ENCODE measurements around the gene EZR.
A peak's percentile ranks its signal among the peaks of the same experiment; 100 is the strongest.

Gene EZR

DNA sequence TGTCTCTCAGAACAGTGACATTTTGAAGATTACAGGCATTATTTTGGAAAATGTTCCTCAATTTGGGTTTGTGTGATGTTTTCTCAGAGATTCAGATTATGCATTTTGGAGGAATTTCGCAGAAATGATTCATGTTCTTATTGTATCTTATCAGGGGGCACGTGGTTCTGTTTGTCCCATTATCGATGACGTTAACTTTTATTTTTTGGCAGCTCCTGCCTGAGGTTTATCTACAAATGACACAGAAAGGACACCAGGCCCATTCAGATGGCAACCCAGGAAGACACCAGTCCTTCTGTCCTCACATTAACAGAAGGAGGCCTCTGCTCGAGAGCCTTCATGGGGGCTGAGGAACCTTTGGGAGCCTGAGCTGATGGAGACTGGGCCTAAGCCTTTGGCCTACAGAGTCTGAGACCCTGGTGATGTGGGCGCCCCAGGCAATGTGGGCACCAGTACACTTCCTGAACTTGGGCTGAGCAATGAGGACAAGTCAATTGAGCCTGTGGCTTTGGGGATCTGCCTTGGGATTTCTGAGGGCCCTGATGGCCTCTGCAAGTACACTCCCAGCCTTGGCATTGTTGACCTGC, 41.2 kb upstream of the EZR start:
- no peak for DNase-seq (ENCODE audit: low spot score)
- in situ Hi-C loops (cut with MboI; ENCODE audit: low pct_unique_long_range_greater_than_20kb, low sequenced_read_pairs, unreplicated experiment) = no loop called here
- TF ChIP-seq, protein P1, sequence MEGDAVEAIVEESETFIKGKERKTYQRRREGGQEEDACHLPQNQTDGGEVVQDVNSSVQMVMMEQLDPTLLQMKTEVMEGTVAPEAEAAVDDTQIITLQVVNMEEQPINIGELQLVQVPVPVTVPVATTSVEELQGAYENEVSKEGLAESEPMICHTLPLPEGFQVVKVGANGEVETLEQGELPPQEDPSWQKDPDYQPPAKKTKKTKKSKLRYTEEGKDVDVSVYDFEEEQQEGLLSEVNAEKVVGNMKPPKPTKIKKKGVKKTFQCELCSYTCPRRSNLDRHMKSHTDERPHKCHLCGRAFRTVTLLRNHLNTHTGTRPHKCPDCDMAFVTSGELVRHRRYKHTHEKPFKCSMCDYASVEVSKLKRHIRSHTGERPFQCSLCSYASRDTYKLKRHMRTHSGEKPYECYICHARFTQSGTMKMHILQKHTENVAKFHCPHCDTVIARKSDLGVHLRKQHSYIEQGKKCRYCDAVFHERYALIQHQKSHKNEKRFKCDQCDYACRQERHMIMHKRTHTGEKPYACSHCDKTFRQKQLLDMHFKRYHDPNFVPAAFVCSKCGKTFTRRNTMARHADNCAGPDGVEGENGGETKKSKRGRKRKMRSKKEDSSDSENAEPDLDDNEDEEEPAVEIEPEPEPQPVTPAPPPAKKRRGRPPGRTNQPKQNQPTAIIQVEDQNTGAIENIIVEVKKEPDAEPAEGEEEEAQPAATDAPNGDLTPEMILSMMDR (IDR thresholded peaks at IDR 0.05; ENCODE audit: extremely low read depth, insufficient read depth, missing control alignments) = no peak

DNA sequence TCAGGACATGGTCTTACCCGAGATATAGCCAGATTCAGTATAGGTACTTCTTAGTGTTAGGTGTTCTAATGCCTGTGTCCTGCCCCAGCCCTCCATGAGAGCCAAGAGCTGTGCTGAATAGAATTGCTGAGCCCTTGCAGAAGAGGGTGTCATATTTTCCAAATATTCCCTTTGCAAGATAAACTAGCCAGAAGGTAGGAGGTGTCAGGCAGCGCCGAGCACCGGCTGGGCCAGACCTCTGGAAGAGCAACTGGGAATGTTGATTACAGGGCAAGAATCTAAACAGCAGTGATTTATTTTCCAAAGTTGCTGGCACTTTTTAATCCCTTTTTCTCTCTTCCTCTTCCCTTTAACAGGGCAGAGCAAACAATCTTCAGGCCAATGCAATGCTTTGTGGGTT, 37.1 kb upstream of the EZR start:
- in situ Hi-C loops (cut with MboI; ENCODE audit: low pct_unique_long_range_greater_than_20kb, low sequenced_read_pairs, unreplicated experiment) = no loop called here
- TF ChIP-seq, protein P1 (IDR thresholded peaks at IDR 0.05; ENCODE audit: extremely low read depth, insufficient read depth, missing control alignments) = no peak

DNA sequence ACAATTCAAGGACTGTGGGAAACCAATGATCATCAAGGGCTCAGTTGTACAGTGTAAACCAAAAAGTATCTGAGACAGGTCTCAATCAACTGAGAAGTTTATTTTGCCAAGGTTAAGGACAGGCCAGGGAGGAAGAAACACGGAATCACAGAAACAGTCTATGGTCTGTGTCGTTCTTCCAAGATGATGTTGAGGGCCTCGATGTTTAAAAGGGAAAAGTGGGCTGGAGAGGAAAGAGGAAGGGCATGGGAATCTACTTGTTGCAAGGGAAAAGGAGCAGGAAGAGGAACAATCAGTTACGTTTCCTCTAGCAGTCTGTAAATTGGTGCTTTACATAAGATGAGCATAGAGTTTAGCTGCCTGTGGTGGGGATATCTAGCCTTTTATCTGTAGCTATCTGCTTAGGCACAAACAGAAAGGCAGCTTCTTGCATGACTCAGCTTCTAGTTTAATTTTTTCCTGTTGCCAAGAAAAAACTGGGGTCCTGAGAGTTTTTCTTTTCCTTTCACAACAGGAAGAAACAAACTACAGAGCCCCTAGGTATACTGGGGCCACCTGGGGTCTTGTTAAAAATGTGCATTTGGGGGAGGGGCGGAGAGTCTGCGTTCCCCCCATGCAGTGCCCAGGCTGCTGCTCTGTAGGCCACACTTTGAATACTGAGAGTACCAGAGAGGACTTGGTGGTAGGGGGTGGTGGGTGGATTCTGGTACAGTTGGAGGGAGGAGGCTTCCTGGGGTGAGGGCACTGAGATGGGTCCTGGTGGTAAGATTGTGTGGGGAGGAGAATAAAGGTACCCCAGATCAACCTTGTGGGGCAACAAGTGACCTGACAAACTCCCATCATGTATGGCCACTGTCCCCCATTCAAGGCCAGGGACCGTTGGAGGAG, 35.3 kb upstream of the EZR start:
- TF ChIP-seq, protein P1 (IDR thresholded peaks at IDR 0.05; ENCODE audit: extremely low read depth, insufficient read depth, missing control alignments) = no peak
- no peak for DNase-seq (ENCODE audit: low spot score)
- in situ Hi-C loops (cut with MboI; ENCODE audit: low pct_unique_long_range_greater_than_20kb, low sequenced_read_pairs, unreplicated experiment) = no loop called here

More for the DNA sequence above, 37.1 kb upstream of the EZR start:
- no peak for DNase-seq (ENCODE audit: low spot score)

DNA sequence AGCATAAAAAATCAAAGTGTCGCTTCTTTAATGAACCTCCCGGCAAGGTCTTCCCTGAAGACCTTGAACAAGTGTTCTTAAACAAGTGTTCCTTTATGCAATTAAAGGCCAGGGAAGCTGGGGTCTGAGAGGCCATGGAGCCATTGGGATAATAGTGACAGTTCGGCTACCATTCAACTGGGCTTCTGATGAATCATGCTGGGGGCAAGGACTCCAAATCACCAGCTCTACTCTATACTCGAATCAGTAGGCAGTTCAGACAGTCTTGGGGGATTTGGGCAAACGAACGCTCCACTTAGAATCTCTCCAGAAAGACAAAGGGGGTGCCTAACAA, 34.7 kb upstream of the EZR start:
- TF ChIP-seq, protein P1 (IDR thresholded peaks at IDR 0.05; ENCODE audit: extremely low read depth, insufficient read depth, missing control alignments) = no peak
- in situ Hi-C loops (cut with MboI; ENCODE audit: low pct_unique_long_range_greater_than_20kb, low sequenced_read_pairs, unreplicated experiment) = no loop called here
- no peak for DNase-seq (ENCODE audit: low spot score)

DNA sequence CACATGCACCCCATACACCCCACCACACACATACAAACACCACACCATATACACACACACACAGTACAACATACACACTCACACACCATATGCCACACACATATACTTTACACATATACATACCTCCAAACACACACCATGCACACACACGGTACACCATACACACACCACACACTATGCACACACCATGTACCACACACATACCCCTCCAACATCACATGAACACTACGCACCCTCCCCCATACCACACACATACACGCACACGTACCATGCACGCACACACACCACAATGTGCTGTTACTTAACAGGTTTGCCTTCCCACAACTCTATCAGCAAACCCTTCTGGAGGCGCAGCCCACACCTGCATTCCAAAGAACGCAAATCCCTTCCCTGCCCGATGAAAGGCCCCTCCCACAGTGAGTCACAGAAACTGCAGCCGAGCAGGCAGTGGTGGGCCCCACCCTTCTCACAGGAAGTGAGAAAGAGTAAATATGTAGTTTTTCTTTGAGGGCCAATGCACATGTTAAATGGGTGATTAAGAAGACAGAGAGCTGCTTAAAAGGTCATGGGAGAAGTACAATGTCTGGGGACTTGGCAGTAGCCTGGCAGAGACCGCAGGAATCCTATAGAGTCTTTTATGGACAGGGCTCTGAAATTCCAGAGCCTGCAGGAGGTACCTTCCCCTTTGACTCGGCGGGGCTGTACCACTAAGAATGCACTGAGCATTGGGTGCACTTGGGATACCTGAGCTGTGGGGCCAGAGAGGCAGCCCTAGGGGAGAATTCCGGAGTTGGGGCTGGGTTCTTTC, 34.1 kb upstream of the EZR start:
- TF ChIP-seq, protein P1 (IDR thresholded peaks at IDR 0.05; ENCODE audit: extremely low read depth, insufficient read depth, missing control alignments) = no peak
- DNase-seq (ENCODE audit: low spot score) = peak; percentile 78
- in situ Hi-C loops (cut with MboI; ENCODE audit: low pct_unique_long_range_greater_than_20kb, low sequenced_read_pairs, unreplicated experiment) = no loop called here

DNA sequence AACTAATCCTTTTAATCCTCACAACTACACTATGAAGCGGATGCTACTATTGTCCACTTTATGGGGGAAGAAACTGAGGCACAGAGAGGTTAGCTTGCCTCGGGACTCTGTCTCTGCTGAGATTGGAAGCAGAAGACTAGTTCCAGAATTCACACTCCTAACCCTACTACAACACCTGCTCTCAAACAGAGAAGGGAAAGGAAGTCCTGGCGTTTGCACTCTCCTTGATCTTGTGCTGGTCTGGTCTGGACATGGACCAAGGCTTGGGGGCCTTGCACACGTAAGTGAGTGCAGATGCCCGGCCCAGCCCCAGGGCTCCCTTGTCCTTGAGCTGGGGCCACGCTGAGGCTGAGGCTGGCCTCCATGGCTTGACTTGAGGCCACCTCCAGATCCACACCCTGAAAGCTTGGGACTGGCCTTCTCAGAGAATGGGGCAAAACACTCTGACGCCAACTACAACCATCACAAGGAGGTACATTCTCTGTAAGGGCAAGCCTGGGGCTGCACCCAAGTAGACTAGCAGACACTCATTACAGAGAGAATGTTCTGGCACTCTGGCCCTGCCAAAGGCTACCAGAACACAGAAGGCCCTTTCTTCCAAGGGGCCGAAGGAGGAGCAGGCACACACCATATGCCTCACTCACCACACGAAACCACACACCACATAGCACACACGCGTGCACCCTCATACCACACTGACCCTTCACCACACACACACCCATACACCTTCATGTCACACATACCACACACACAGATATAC, 33.3 kb upstream of the EZR start:
- TF ChIP-seq, protein P1 (IDR thresholded peaks at IDR 0.05; ENCODE audit: extremely low read depth, insufficient read depth, missing control alignments) = no peak
- no peak for DNase-seq (ENCODE audit: low spot score)
- in situ Hi-C loops (cut with MboI; ENCODE audit: low pct_unique_long_range_greater_than_20kb, low sequenced_read_pairs, unreplicated experiment) = no loop called here
